ENCODE measurements around the gene CAPG.
A peak's percentile ranks its signal among the peaks of the same experiment; 100 is the strongest.

The CAPG gene

DNA sequence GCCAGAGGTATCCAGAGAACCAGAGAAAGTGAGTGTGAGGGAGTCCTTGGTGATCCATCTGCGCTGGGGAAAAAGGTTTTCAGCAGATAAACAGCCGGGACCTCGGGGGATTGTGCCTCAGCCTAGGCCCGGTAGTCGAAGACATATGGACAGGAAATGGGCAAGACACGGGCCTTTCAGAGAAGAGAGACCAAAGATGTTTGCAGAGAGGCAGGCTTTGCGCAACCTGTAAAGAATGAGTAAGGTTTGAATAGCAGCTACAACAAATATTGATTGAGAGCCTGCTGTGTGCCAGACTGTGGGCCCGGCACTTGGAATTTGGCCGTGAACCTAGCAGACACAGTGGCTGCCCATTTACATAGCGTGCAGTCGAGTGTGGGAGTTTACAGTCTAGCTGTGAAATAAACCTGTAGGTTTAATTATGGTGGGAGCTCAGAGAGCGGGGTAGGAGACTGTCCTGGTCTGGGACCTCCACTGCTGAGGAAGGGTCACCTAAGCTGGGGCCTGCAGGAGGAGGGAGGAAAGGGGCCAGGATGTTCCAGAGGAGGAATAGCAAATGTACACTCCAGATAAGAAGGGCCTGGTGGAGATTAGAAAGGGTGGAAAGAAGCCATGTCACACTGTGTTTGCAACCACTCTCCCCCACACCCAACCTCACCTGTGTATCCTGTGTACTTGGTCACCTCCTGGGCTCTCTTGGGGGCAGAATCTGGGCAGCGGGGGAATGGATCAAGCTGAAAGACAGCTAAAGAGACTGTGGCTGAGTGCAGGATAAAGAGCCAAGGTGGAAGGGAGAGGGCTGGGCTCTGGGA, 11.3 kb upstream of the CAPG start:
- peaks cover 25% of the 10 kb centered on the region for H3K4me1 ChIP-seq
- peaks cover 3% of the 10 kb centered on the region for H3K79me2 ChIP-seq
- TF ChIP-seq, protein P1, sequence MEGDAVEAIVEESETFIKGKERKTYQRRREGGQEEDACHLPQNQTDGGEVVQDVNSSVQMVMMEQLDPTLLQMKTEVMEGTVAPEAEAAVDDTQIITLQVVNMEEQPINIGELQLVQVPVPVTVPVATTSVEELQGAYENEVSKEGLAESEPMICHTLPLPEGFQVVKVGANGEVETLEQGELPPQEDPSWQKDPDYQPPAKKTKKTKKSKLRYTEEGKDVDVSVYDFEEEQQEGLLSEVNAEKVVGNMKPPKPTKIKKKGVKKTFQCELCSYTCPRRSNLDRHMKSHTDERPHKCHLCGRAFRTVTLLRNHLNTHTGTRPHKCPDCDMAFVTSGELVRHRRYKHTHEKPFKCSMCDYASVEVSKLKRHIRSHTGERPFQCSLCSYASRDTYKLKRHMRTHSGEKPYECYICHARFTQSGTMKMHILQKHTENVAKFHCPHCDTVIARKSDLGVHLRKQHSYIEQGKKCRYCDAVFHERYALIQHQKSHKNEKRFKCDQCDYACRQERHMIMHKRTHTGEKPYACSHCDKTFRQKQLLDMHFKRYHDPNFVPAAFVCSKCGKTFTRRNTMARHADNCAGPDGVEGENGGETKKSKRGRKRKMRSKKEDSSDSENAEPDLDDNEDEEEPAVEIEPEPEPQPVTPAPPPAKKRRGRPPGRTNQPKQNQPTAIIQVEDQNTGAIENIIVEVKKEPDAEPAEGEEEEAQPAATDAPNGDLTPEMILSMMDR (IDR thresholded peaks at IDR 0.05), result no peak
- no peak overlapping the region for H3K4me3 ChIP-seq (ENCODE audit: low read depth, low read length)
- H3K36me3 ChIP-seq (ENCODE audit: control insufficient read depth, insufficient read depth, low read length), result no peaks in the 10 kb centered on the region
- H3K9me3 ChIP-seq (ENCODE audit: control insufficient read depth, low read length), result no peaks in the 10 kb centered on the region
- peak overlapping the region; percentile 48 for H2AFZ ChIP-seq
- no peak overlapping the region for H3K4me2 ChIP-seq (ENCODE audit: low read length)
- H3K27me3 ChIP-seq (ENCODE audit: control insufficient read depth, insufficient read depth, low read length), result no peaks in the 10 kb centered on the region
- no peak overlapping the region for H3K9ac ChIP-seq
- no peak overlapping the region for H3K27ac ChIP-seq

DNA sequence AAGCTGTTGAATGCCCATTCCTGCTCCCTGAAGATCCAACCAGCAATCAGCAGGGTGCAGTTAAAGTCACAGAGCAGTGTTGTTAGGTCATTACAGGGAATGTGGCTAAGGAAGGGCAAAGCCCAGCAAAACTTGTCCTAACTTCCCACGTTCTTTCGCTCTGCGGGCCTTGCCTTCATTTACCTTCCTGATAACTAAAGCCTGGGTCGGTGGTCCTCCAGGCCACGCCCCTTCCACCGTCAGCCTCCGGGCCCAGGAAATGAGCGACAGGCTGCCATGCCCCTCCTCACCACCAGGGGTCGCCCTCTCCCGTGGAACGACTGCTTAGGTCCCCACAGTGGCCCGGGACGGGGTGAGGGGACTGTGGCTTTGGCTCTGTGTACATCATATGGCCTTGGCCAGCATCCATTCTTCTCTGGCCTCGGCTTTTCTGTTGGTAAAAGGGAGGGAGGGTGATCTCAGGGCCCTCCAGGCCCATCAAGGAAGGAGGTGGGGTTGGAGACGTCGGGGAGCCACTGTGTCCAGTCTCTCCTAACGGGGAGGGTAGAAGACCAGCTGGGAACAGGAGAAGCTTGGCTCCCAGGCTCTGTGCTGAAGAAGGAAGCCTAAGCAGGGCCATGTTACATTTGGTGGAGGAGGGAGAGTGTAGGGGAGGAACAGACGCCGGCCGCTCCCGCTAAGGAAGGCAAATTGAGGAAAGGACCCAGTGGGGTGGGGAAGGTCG, 10.5 kb upstream of the CAPG start:
- no peak overlapping the region for H3K9ac ChIP-seq
- no peaks in the 10 kb centered on the region for H3K27me3 ChIP-seq (ENCODE audit: control insufficient read depth, insufficient read depth, low read length)
- H3K36me3 ChIP-seq (ENCODE audit: control insufficient read depth, insufficient read depth, low read length), result no peaks in the 10 kb centered on the region
- H3K27ac ChIP-seq, result peak overlapping the region; percentile 92
- peaks cover 28% of the 10 kb centered on the region for H3K4me1 ChIP-seq
- H2AFZ ChIP-seq, result peak overlapping the region; percentile 48
- TF ChIP-seq, protein P1 (IDR thresholded peaks at IDR 0.05), result peak; percentile 100
- peaks cover 3% of the 10 kb centered on the region for H3K79me2 ChIP-seq
- H3K4me3 ChIP-seq (ENCODE audit: low read depth, low read length), result no peak overlapping the region
- no peaks in the 10 kb centered on the region for H3K9me3 ChIP-seq (ENCODE audit: control insufficient read depth, low read length)
- H3K4me2 ChIP-seq (ENCODE audit: low read length), result peak overlapping the region; percentile 16

DNA sequence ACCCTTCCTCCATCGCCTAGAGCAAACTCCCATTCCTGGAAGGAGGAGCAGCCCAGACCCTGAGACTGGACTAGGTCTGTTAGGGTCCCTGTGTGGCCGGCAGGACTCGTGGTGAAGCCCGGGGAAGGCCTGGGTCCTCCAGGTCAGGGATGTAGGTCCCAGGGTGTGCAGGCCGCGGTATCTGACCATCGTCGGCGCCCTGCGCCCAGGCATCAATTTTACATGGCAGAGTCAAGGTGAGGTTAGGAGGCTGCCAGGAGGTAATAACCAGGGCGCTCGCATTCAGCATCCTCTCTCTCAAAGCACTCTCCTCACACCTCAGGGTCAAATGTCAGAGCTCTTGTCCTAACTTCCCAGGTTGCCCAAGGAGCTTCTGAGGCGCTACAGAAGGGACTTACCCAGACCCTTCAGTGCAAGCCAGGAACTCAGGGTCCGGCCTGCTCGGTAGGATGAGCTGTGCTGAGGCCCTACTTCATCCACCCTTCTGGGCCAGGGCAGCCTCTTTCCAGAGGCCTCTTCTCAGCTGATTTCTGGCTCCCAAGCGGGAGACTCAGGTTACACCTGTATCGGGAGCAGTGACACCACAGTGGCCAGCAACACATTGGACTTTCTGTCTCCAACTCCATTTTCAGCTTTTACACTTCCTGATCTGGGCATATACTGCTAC, 9.0 kb upstream of the CAPG start:
- Histone ChIP-seq H3K9ac (peak overlapping the region; percentile 77), H3K79me2 (peaks cover 3% of the 10 kb centered on the region), H3K27me3 (ENCODE audit: control insufficient read depth, insufficient read depth, low read length) (no peaks in the 10 kb centered on the region), H3K4me2 (ENCODE audit: low read length) (peak overlapping the region; percentile 91), H2AFZ (peak overlapping the region; percentile 94), H3K27ac (peak overlapping the region; percentile 92), H3K36me3 (ENCODE audit: control insufficient read depth, insufficient read depth, low read length) (no peaks in the 10 kb centered on the region), H3K9me3 (ENCODE audit: control insufficient read depth, low read length) (no peaks in the 10 kb centered on the region), H3K4me1 (peaks cover 40% of the 10 kb centered on the region), H3K4me3 (ENCODE audit: low read depth, low read length) (peak overlapping the region; percentile 82)
- TF ChIP-seq, protein P1 (IDR thresholded peaks at IDR 0.05), result no peak

DNA sequence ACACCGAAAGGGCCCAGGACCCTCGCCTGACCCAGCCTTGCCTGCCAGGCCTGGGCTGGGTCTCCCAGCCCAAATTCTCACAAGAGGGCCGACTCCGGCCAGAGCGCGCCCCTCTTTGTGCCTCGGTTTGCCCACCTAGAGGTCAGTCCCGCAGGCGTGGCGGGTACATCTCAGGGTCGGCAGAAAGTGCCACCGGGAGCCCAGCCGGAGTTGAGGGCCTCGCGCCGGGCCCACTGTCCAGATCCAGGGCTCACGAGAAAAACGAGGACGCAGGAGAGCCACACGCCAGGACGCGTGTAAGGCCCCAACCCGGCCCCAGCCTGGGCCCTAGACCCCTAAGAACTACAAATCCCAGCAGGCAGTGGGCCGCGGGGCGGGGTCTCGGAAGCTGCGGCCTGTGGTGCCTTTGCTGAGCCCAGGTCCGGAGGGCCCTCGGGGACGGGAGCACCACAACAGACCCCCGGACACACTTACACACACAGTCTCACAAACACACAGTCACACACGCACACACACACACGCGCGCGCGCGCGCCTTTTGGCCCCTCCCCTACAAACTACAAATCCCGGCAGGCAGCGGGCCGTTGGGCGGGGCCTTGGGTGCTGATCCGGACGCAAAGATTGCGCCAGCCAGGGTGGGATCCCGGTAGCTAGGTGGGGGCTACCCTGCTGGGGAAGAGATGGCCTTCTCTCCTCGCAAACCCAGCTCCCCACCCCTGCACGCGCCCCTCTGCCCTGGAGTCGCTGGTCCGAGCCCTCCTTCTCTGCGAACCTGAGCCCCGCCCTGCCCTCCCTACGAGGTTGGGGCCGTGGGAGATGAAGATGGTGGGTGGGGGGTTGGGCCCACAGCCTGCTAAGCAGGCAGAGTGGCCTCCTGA, 8.2 kb upstream of the CAPG start, which contains the start of gene SH2D6:
Gene SH2D6 (plus strand): TSS at position 583 of the 877 bp plus-strand sequence. CDS start 10,752 bp downstream, outside the sequence.
- H3K27ac ChIP-seq, result peak within 1 kb of the TSS; percentile 92
- H3K36me3 ChIP-seq (ENCODE audit: control insufficient read depth, insufficient read depth, low read length), result no peaks in the 10 kb centered on the region
- H3K9me3 ChIP-seq (ENCODE audit: control insufficient read depth, low read length), result no peaks in the 10 kb centered on the region
- H3K4me3 ChIP-seq (ENCODE audit: low read depth, low read length), result peak within 1 kb of the TSS; percentile 82
- peaks cover 42% of the 10 kb centered on the region for H3K4me1 ChIP-seq
- peak within 1 kb of the TSS; percentile 91 for H3K4me2 ChIP-seq (ENCODE audit: low read length)
- no peaks in the 10 kb centered on the region for H3K27me3 ChIP-seq (ENCODE audit: control insufficient read depth, insufficient read depth, low read length)
- peak within 1 kb of the TSS; percentile 94 for H2AFZ ChIP-seq
- peak within 1 kb of the TSS; percentile 77 for H3K9ac ChIP-seq
- TF ChIP-seq, protein P1 (IDR thresholded peaks at IDR 0.05), result no peak
- peaks cover 4% of the 10 kb centered on the region for H3K79me2 ChIP-seq
